PC-9 (cell line): ENCODE data around the gene ADD3. TPM values are rescaled to one million over a fixed set of nuclear protein-coding genes. Genes with fewer than 3 reads are reported as not detected.

Source experiments
- BruUV-seq: library from RNA; stranded (reverse); fragments of 400-500 nt; replicated peaks from 2 replicates; lab custom pipeline; 2021; lab: Mats Ljungman, UMichigan
- CTCF ChIA-PET: fragments of 300-600 bp; sonication (Branson Sonifier 250); formaldehyde crosslinking; loops from one replicate; lab custom pipeline; 2022; ENCODE audit warnings: antibody characterized with exemption; lab: Charles Lee
- POLR2A ChIA-PET: fragments of 300-600 bp; sonication (Branson Sonifier 250); formaldehyde crosslinking; loops from one replicate; lab custom pipeline; 2022; ENCODE audit warnings: antibody characterized with exemption; ENCODE audit not compliant: unreplicated experiment; lab: Charles Lee
- DNase-seq, 2 experiments: peaks; one replicate each; pipeline versions ENCODE4 v3.0.0 to v3.0.0-alpha.2; 2015 to 2022; ENCODE audit warnings: mixed read lengths in 1 of 2
- H2AFZ ChIP-seq: fragments of 200-600 bp; sonication (generic); 2 replicates; pipeline ENCODE4 v1.8.1; 2017; ENCODE audit warnings: antibody characterized with exemption
- H3F3A ChIP-seq: fragments of 200-600 bp; sonication (generic); 2 replicates; pipeline ENCODE4 v1.8.1; 2017; ENCODE audit warnings: antibody characterized with exemption, mild to moderate bottlenecking, low read depth; ENCODE audit not compliant: insufficient read depth
- H3K27ac ChIP-seq: fragments of 200-600 bp; sonication (generic); 2 replicates; pipeline ENCODE4 v1.6.1; 2016; ENCODE audit warnings: mixed run types
- H3K27me3 ChIP-seq: fragments of 200-600 bp; sonication (generic); 2 replicates; pipeline ENCODE4 v1.6.1; 2016; ENCODE audit warnings: low read depth, mixed run types; ENCODE audit not compliant: insufficient read depth
- H3K36me3 ChIP-seq: fragments of 200-600 bp; sonication (generic); 2 replicates; pipeline ENCODE4 v1.6.1; 2016; ENCODE audit warnings: low read depth, mixed run types
- H3K4me1 ChIP-seq: fragments of 200-600 bp; sonication (generic); replicated peaks from 2 replicates; pipeline ENCODE4 v1.6.1; 2016; ENCODE audit warnings: mixed run types; ENCODE audit not compliant: insufficient read depth
- H3K4me2 ChIP-seq: fragments of 200-600 bp; sonication (generic); 2 replicates; pipeline ENCODE4 v1.6.1; 2017; ENCODE audit warnings: mixed run types
- H3K4me3 ChIP-seq: fragments of 200-600 bp; sonication (generic); 2 replicates; pipeline ENCODE4 v1.6.1; 2016; ENCODE audit warnings: mixed run types
- H3K79me2 ChIP-seq: fragments of 200-600 bp; sonication (generic); 2 replicates; pipeline ENCODE4 v1.6.1; 2017; ENCODE audit warnings: low read depth, mixed run types
- H3K9me2 ChIP-seq: fragments of 200-600 bp; sonication (generic); 2 replicates; pipeline ENCODE4 v1.8.1; 2017; ENCODE audit warnings: mild to moderate bottlenecking; ENCODE audit not compliant: insufficient read depth
- H3K9me3 ChIP-seq: fragments of 200-600 bp; sonication (generic); 2 replicates; pipeline ENCODE4 v1.8.1; 2016; ENCODE audit warnings: low read depth; ENCODE audit not compliant: insufficient read depth
- H4K20me1 ChIP-seq: fragments of 200-600 bp; sonication (generic); 2 replicates; pipeline ENCODE4 v1.8.1; 2017; ENCODE audit not compliant: insufficient read depth
- EZH2 ChIP-seq: fragments of 200-600 bp; sonication (generic); IDR thresholded peaks from 2 replicates; pipeline ENCODE4 v1.8.0; 2017; ENCODE audit warnings: antibody characterized with exemption, low read depth
- intact Hi-C: fragments of 100-400 bp; cut with micrococcal nuclease; formaldehyde crosslinking; loops from one replicate; pipeline ENCODE4 v1.10.0; 2022; ENCODE audit not compliant: unreplicated experiment
- total RNA-seq: library from RNA; stranded (reverse); gene quantifications from 2 replicates; pipeline ENCODE4 v1.2.3, GENCODE V29; 2021
- TF ChIP-seq, protein P1 (sequence below): fragments of 200-600 bp; sonication (generic); conservative IDR thresholded peaks from 2 replicates; pipeline ENCODE4 v1.6.1; 2017; ENCODE audit warnings: mixed run types, antibody characterized with exemption, mild to moderate bottlenecking, moderate library complexity

ADD3 gene
- total RNA-seq, 1 experiment from 2014 or later = 77.7 TPM

- Histone ChIP-seq H3F3A (no peaks in the 10 kb centered on the region), H3K79me2 (no peaks in the 10 kb centered on the region), H3K4me2 (no peak overlapping the region), H3K27ac (no peak overlapping the region), H4K20me1 (no peaks in the 10 kb centered on the region), H3K9me2 (no peaks in the 10 kb centered on the region), H3K4me3 (no peak overlapping the region), H3K36me3 (no peaks in the 10 kb centered on the region), H3K4me1 (no peaks in the 10 kb centered on the region), H3K27me3 (no peaks in the 10 kb centered on the region), H2AFZ (no peak overlapping the region), H3K9me3 (no peaks in the 10 kb centered on the region)
- intact Hi-C loops = no loop called here
- BruUV-seq = no TSS peak
- DNase-seq = no peak
- POLR2A ChIA-PET = no interaction called here
- no peak for TF ChIP-seq EZH2
- TF ChIP-seq, protein P1, sequence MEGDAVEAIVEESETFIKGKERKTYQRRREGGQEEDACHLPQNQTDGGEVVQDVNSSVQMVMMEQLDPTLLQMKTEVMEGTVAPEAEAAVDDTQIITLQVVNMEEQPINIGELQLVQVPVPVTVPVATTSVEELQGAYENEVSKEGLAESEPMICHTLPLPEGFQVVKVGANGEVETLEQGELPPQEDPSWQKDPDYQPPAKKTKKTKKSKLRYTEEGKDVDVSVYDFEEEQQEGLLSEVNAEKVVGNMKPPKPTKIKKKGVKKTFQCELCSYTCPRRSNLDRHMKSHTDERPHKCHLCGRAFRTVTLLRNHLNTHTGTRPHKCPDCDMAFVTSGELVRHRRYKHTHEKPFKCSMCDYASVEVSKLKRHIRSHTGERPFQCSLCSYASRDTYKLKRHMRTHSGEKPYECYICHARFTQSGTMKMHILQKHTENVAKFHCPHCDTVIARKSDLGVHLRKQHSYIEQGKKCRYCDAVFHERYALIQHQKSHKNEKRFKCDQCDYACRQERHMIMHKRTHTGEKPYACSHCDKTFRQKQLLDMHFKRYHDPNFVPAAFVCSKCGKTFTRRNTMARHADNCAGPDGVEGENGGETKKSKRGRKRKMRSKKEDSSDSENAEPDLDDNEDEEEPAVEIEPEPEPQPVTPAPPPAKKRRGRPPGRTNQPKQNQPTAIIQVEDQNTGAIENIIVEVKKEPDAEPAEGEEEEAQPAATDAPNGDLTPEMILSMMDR = no peak
- CTCF ChIA-PET = no interaction called here
These were observed 19.6 kb upstream of the ADD3 start for GRCh38 chr10:109988212-109988596.

GRCh38 chr10:109991266-109991855, 16.4 kb upstream of the ADD3 start:
- ChIA-PET CTCF (no interaction called here), POLR2A (no interaction called here)
- no peak for DNase-seq
- no peaks in the 10 kb centered on the region for H3K9me2 ChIP-seq
- BruUV-seq = no TSS peak
- H3K36me3 ChIP-seq = no peaks in the 10 kb centered on the region
- no peaks in the 10 kb centered on the region for H4K20me1 ChIP-seq
- H3K27ac ChIP-seq = no peak overlapping the region
- no peaks in the 10 kb centered on the region for H3K79me2 ChIP-seq
- H3K4me3 ChIP-seq = no peak overlapping the region
- no peaks in the 10 kb centered on the region for H3K4me1 ChIP-seq
- no peaks in the 10 kb centered on the region for H3K27me3 ChIP-seq
- no peaks in the 10 kb centered on the region for H3K9me3 ChIP-seq
- H3K4me2 ChIP-seq = no peak overlapping the region
- intact Hi-C loops = no loop called here
- TF ChIP-seq, protein P1 = no peak
- TF ChIP-seq EZH2 = no peak
- no peak overlapping the region for H2AFZ ChIP-seq
- H3F3A ChIP-seq = no peaks in the 10 kb centered on the region

DNA sequence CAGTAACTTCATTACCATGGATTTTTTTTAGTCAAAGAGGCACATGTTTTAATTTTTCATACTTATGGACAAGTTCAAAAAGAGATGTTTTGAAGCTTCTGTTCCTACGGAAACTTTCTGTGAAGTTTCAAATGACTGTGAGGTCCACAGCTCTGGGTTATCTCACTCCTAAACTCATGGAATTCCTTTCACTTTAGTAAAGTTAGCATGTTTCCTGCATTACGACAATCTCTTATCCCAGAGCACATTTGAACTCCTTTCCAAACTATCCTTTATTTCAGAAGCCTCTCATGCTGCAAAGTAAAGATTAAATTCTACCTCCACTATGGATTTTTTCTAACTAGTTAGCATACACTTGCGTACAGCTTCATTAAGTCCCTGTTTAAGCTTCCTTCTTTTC, 15.3 kb upstream of the ADD3 start:
- TF ChIP-seq, protein P1 = no peak
- TF ChIP-seq EZH2 = no peak
- no peak for DNase-seq
- ChIA-PET CTCF (no interaction called here), POLR2A (no interaction called here)
- Histone ChIP-seq H3F3A (no peaks in the 10 kb centered on the region), H3K4me3 (no peak overlapping the region), H3K36me3 (no peaks in the 10 kb centered on the region), H3K9me3 (no peaks in the 10 kb centered on the region), H3K27me3 (no peaks in the 10 kb centered on the region), H3K4me2 (no peak overlapping the region), H3K9me2 (no peaks in the 10 kb centered on the region), H3K4me1 (no peaks in the 10 kb centered on the region), H3K27ac (no peak overlapping the region), H3K79me2 (no peaks in the 10 kb centered on the region), H2AFZ (no peak overlapping the region), H4K20me1 (no peaks in the 10 kb centered on the region)
- BruUV-seq = no TSS peak
- intact Hi-C loops = no loop called here
